Chondrocyte (in vitro differentiated cells): ENCODE measurements around the gene SAMM50. TPM values are rescaled to one million over a fixed set of nuclear protein-coding genes. Genes with fewer than 3 reads are reported as not detected.

Experiments
- DNase-seq: peaks from one replicate; pipeline ENCODE4 v3.0.0; 2021; ENCODE audit warnings: mixed read lengths, low spot score
- H3K27ac Mint-ChIP-seq: one replicate; pipeline ENCODE4 v1.8.0; 2021; ENCODE audit warnings: mild to moderate bottlenecking, moderate library complexity, mixed read lengths; ENCODE audit not compliant: unreplicated experiment
- H3K27me3 Mint-ChIP-seq: 2 replicates; pipeline ENCODE4 v1.8.0; 2021; ENCODE audit warnings: low read depth, mixed read lengths
- H3K36me3 Mint-ChIP-seq: 2 replicates; pipeline ENCODE4 v1.8.0; 2021; ENCODE audit warnings: low read depth, mixed read lengths
- H3K4me1 Mint-ChIP-seq: 2 replicates; pipeline ENCODE4 v1.8.0; 2021; ENCODE audit warnings: low read depth, mild to moderate bottlenecking, mixed read lengths
- H3K4me3 Mint-ChIP-seq: one replicate; pipeline ENCODE4 v1.8.0; 2021; ENCODE audit warnings: mild to moderate bottlenecking, moderate library complexity, mixed read lengths; ENCODE audit not compliant: unreplicated experiment
- H3K9me3 Mint-ChIP-seq: 2 replicates; pipeline ENCODE4 v1.8.0; 2021; ENCODE audit warnings: low read depth, mixed read lengths
- total RNA-seq: library from RNA; stranded (reverse); gene quantifications from 3 replicates; pipeline ENCODE4 v1.2.1, GENCODE V29; 2021
- TF ChIP-seq, protein P1 (sequence below): fragments of 200-600 bp; sonication (generic); IDR thresholded peaks from 2 replicates; pipeline ENCODE4 v1.5.0; 2021; ENCODE audit warnings: antibody characterized with exemption, mild to moderate bottlenecking, moderate library complexity

SAMM50 gene
- total RNA-seq, 1 donor from 2014 or later = 34.2 TPM

GRCh38 chr22:44030702-44031082 lies 75.5 kb downstream of the SAMM50 start:
- no peak for DNase-seq
- H3K27ac Mint-ChIP-seq = no peak overlapping the region
- no peak overlapping the region for H3K4me3 Mint-ChIP-seq
- H3K4me1 Mint-ChIP-seq = peaks cover 37% of the 10 kb centered on the region
- no peaks in the 10 kb centered on the region for H3K36me3 Mint-ChIP-seq
- H3K9me3 Mint-ChIP-seq = no peaks in the 10 kb centered on the region
- no peaks in the 10 kb centered on the region for H3K27me3 Mint-ChIP-seq
- TF ChIP-seq, protein P1, sequence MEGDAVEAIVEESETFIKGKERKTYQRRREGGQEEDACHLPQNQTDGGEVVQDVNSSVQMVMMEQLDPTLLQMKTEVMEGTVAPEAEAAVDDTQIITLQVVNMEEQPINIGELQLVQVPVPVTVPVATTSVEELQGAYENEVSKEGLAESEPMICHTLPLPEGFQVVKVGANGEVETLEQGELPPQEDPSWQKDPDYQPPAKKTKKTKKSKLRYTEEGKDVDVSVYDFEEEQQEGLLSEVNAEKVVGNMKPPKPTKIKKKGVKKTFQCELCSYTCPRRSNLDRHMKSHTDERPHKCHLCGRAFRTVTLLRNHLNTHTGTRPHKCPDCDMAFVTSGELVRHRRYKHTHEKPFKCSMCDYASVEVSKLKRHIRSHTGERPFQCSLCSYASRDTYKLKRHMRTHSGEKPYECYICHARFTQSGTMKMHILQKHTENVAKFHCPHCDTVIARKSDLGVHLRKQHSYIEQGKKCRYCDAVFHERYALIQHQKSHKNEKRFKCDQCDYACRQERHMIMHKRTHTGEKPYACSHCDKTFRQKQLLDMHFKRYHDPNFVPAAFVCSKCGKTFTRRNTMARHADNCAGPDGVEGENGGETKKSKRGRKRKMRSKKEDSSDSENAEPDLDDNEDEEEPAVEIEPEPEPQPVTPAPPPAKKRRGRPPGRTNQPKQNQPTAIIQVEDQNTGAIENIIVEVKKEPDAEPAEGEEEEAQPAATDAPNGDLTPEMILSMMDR = no peak

GRCh38 chr22:44031158-44031952 lies 76.1 kb downstream of the SAMM50 start:
- Mint-ChIP-seq H3K27ac (no peak overlapping the region), H3K9me3 (no peaks in the 10 kb centered on the region), H3K27me3 (no peaks in the 10 kb centered on the region), H3K4me1 (peaks cover 34% of the 10 kb centered on the region), H3K36me3 (no peaks in the 10 kb centered on the region), H3K4me3 (no peak overlapping the region)
- TF ChIP-seq, protein P1 = no peak
- no peak for DNase-seq

GRCh38 chr22:44032126-44032730 lies 77.0 kb downstream of the SAMM50 start:
- peak overlapping the region; percentile 63 for H3K27ac Mint-ChIP-seq
- H3K36me3 Mint-ChIP-seq = no peaks in the 10 kb centered on the region
- TF ChIP-seq, protein P1 = no peak
- no peak overlapping the region for H3K4me3 Mint-ChIP-seq
- H3K27me3 Mint-ChIP-seq = no peaks in the 10 kb centered on the region
- peaks cover 27% of the 10 kb centered on the region for H3K4me1 Mint-ChIP-seq
- DNase-seq = no peak
- no peaks in the 10 kb centered on the region for H3K9me3 Mint-ChIP-seq

DNA sequence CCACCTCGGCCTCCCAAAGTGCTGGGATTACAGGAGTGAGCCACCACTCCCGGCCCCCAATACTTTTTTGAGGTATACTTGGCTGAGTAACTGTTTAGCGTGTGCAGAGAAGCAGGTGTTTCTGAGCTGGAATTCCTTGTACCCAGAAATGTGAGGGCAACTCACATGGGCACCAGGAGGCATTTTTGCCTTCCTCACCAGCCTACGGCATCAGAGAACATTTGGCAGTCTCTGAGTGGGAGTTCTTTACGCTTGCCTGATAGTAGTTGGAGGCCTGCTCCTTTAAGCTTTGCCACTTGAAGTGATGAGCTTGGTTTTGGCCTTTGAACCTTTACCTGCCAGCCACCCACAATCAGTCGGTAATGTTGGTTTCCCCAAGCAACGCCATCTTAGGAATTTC lies 78.0 kb downstream of the SAMM50 start:
- no peaks in the 10 kb centered on the region for H3K9me3 Mint-ChIP-seq
- TF ChIP-seq, protein P1 = no peak
- no peak overlapping the region for H3K4me3 Mint-ChIP-seq
- no peaks in the 10 kb centered on the region for H3K27me3 Mint-ChIP-seq
- H3K36me3 Mint-ChIP-seq = no peaks in the 10 kb centered on the region
- H3K4me1 Mint-ChIP-seq = peaks cover 37% of the 10 kb centered on the region
- peak overlapping the region; percentile 83 for H3K27ac Mint-ChIP-seq
- DNase-seq = no peak

GRCh38 chr22:44033694-44034093 lies 78.5 kb downstream of the SAMM50 start:
- no peaks in the 10 kb centered on the region for H3K9me3 Mint-ChIP-seq
- H3K36me3 Mint-ChIP-seq = no peaks in the 10 kb centered on the region
- peaks cover 38% of the 10 kb centered on the region for H3K4me1 Mint-ChIP-seq
- peak overlapping the region; percentile 83 for H3K27ac Mint-ChIP-seq
- H3K4me3 Mint-ChIP-seq = no peak overlapping the region
- H3K27me3 Mint-ChIP-seq = no peaks in the 10 kb centered on the region
- DNase-seq = no peak
- TF ChIP-seq, protein P1 = no peak
